Esophagus muscularis mucosa (tissue), 4 donors: Measurements from ENCODE around the gene ATP5PD. TPM values are rescaled to one million over a fixed set of nuclear protein-coding genes. Genes with fewer than 3 reads are reported as not detected.

Source experiments
- DNase-seq: peaks from one replicate; pipeline ENCODE4 v3.0.0-alpha.2; 2017; ENCODE audit errors: extremely low spot score
- H3K27ac ChIP-seq, 4 donors: fragments of 200-600 bp; sonication (generic); replicated peaks in 1 of 4; 1 replicate in 3 of 4; 2 replicates in 1 of 4; pipeline ENCODE4 v1.5.1; 2016 to 2019; ENCODE audit warnings: mild to moderate bottlenecking in 1 of 4
- H3K27me3 ChIP-seq, 4 donors: fragments of 200-600 bp; sonication (generic); one replicate each; pipeline versions ENCODE4 v1.5.1 to v1.6.0; 2016 to 2019
- H3K36me3 ChIP-seq, 4 donors: fragments of 200-600 bp; sonication (generic); one replicate each; pipeline ENCODE4 v1.5.1; 2016 to 2019
- H3K4me1 ChIP-seq, 4 donors: fragments of 200-600 bp; sonication (generic); one replicate each; pipeline ENCODE4 v1.5.1; 2016 to 2019
- H3K4me3 ChIP-seq, 4 donors: fragments of 200-600 bp; sonication (generic); 1 replicate in 2 of 4; 2 replicates in 2 of 4; pipeline ENCODE4 v1.5.1; 2016 to 2019; ENCODE audit warnings: mild to moderate bottlenecking in 4 of 4, moderate library complexity in 1 of 4
- H3K9me3 ChIP-seq, 4 donors: fragments of 200-600 bp; sonication (generic); 1 replicate in 3 of 4; 2 replicates in 1 of 4; pipeline ENCODE4 v1.5.1; 2016 to 2019
- EP300 ChIP-seq: sonication (generic); formaldehyde crosslinking; IDR thresholded peaks from one replicate; pipeline ENCODE4 v1.6.1; 2017; ENCODE audit warnings: antibody characterized with exemption
- POLR2A ChIP-seq: fragments of 450-650 bp; IDR thresholded peaks from one replicate; pipeline ENCODE4 v1.6.1; 2017; ENCODE audit warnings: antibody characterized with exemption, moderate library complexity, mild to moderate bottlenecking, low read depth
- POLR2AphosphoS5 ChIP-seq, 2 donors: sonication (generic); formaldehyde crosslinking; IDR thresholded peaks; one replicate each; pipeline ENCODE4 v1.6.1; 2017; ENCODE audit warnings: antibody characterized with exemption in 2 of 2
- WGBS: methylation state at CpG from one replicate; pipeline ENCODE4 v1.1.5; 2018; 5-methylcytosine and 5-hydroxymethylcytosine counted together
- intact Hi-C: fragments of 100-400 bp; cut with DNase I; formaldehyde crosslinking; loops from one replicate; pipeline ENCODE4 v1.15.1; 2023
- small RNA-seq, 3 donors: library from RNA; depleted of rRNA; stranded (forward); fragments of <200 nt; gene quantifications; one replicate each; pipeline ENCODE3, GENCODE V24; 2016
- total RNA-seq, 4 donors: library from RNA; depleted of rRNA; stranded (reverse); fragments of >200 nt; gene quantifications; one replicate each; pipeline versions ENCODE4 v1.1.0 to v1.2.1, GENCODE V29; 2016
- TF ChIP-seq, protein P1 (sequence below), 3 experiments: fragments of 200-600 bp in 2 of 3; fragments of 450-650 bp in 1 of 3; sonication (generic) in 2 of 3; IDR thresholded peaks; one replicate each; pipeline ENCODE4 v1.5.1; 2017 to 2019; ENCODE audit warnings: antibody characterized with exemption in 3 of 3, mild to moderate bottlenecking in 2 of 3, moderate library complexity in 1 of 3

Gene ATP5PD
- total RNA-seq, 4 donors from 2014 or later = 202 to 388 (median 256) TPM

DNA sequence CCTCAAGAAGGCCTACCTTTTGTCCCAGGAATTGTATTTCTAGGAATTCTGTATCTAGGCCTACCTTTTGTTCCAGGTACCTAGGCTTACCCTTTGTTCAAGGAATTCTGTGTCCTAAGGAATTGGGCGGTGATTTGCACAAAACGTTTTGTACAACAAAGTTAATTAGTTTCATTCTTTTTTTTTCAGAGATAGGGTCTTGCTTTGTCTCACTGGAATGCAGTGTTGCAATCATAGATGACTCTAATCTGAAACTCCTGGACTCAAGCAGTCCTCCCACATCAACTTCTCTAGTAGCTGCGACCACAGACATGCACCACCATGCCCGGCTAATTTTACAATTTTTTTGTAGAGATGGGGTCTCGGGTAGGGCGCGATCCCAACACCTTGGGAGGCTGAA lies 52.3 kb downstream of the ATP5PD start:
- no peak overlapping the region for H3K27ac ChIP-seq
- DNase-seq = no peak
- TF ChIP-seq, protein P1, sequence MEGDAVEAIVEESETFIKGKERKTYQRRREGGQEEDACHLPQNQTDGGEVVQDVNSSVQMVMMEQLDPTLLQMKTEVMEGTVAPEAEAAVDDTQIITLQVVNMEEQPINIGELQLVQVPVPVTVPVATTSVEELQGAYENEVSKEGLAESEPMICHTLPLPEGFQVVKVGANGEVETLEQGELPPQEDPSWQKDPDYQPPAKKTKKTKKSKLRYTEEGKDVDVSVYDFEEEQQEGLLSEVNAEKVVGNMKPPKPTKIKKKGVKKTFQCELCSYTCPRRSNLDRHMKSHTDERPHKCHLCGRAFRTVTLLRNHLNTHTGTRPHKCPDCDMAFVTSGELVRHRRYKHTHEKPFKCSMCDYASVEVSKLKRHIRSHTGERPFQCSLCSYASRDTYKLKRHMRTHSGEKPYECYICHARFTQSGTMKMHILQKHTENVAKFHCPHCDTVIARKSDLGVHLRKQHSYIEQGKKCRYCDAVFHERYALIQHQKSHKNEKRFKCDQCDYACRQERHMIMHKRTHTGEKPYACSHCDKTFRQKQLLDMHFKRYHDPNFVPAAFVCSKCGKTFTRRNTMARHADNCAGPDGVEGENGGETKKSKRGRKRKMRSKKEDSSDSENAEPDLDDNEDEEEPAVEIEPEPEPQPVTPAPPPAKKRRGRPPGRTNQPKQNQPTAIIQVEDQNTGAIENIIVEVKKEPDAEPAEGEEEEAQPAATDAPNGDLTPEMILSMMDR (IDR thresholded peaks at IDR 0.05) = no peak
- TF ChIP-seq EP300 (no peak), POLR2A (no peak), POLR2AphosphoS5 (IDR thresholded peaks at IDR 0.05) (no peak)
- no peaks in the 10 kb centered on the region for H3K27me3 ChIP-seq
- H3K36me3 ChIP-seq = peaks cover 2 to 17% (median 6%) of the 10 kb centered on the region in 4 donors
- 89% methylated on average over 7 of the region's 7 CpGs for WGBS
- no peak overlapping the region for H3K4me3 ChIP-seq
- intact Hi-C loops = no loop called here
- H3K9me3 ChIP-seq = no peaks in the 10 kb centered on the region
- H3K4me1 ChIP-seq = peaks cover 25 to 38% (median 27%) of the 10 kb centered on the region in 4 donors

DNA sequence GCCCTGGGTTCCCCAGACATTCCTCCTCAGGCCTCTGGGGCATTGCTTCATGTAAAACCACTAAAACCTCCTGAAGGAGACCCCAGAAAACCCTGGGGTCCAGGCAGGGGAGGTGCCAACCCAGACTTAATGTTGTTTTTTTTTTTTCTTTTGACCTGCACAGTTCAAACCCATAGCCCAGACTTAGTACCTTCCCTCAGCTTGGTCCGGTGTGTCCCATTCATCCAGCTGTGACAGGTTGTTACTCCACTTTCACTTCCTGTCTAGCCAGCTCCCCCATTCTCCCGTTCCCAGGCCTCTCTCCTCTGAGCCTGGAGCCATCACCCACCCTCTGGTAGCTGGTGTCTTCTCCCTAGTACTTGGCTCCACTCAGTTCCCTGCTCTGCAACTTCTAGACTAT lies 54.5 kb downstream of the ATP5PD start:
- intact Hi-C loops = no loop called here
- no peak for TF ChIP-seq EP300
- TF ChIP-seq, protein P1 (IDR thresholded peaks at IDR 0.05) = no peak
- TF ChIP-seq POLR2A = no peak
- no peak for TF ChIP-seq POLR2AphosphoS5 (IDR thresholded peaks at IDR 0.05)
- peaks cover 0 to 15% (median 3%) of the 10 kb centered on the region in 4 donors for H3K36me3 ChIP-seq
- H3K27ac ChIP-seq = peak overlapping the region in 1 of 4 donors; percentile 49
- H3K4me1 ChIP-seq = peaks cover 35 to 44% (median 38%) of the 10 kb centered on the region in 4 donors
- no peak overlapping the region for H3K4me3 ChIP-seq
- 80% methylated on average over 2 of the region's 2 CpGs for WGBS
- DNase-seq = no peak
- H3K9me3 ChIP-seq = no peaks in the 10 kb centered on the region
- H3K27me3 ChIP-seq = no peaks in the 10 kb centered on the region

DNA sequence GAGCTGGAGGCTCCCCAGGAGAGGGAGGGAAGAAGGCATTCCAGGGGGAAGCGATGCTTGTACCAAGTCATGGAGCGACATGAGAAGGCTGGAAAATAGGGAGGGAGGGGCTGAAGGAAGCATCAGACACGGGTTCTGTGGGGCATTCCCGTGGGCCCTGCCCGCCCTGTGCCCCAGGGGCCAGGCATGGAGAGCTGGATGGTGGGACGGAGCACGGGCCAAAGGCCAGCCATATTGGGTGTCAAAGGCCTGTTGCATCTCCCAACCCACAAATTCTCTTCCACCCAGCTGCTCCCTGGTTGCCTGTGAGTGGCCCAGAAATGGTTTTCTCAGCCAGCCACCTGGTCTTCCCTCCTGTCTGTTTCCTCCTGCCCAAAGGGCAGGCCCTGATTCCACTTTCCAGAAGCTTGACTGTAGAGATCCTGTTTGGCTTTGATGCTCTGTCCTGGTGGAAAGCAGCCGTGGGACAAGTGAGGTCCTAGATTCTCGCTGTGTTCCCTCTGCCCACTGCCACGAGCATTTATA lies 56.1 kb downstream of the ATP5PD start:
- intact Hi-C loops = no loop called here
- TF ChIP-seq EP300 (no peak), POLR2A (no peak)
- peaks cover 40 to 51% (median 44%) of the 10 kb centered on the region in 4 donors for H3K4me1 ChIP-seq
- WGBS = 91% methylated on average over 10 of the region's 10 CpGs
- H3K9me3 ChIP-seq = no peaks in the 10 kb centered on the region
- peak overlapping the region in 2 of 4 donors; percentile 1 to 33 for H3K27ac ChIP-seq
- H3K27me3 ChIP-seq = no peaks in the 10 kb centered on the region
- H3K36me3 ChIP-seq = peaks cover 0 to 15% (median 3%) of the 10 kb centered on the region in 4 donors
- DNase-seq = no peak
- H3K4me3 ChIP-seq = no peak overlapping the region

Small RNA genes lying within 50 kb of the gene (small RNA-seq; reads per million reads assigned to genes)
- gene AC111186.1 (0 reads per million in 3 donors), gene RF00019 (0 reads per million in 3 donors), gene RN7SL573P (0 reads per million in 3 donors), gene RNU6-362P (0 reads per million in 3 donors)

Other genes starting within 250 kb of the ATP5PD start
- 1 to 10 TPM in 1 of 4 donors, under 1 TPM in 3; 0.17 to 2.5 (median 0.50) TPM for gene GRIN2C, start 187.1 kb downstream of the ATP5PD start, total RNA-seq
- 10 to 100 TPM in 1 of 4 donors, 1 to 10 TPM in 3; 4.9 to 10.6 (median 7.0) TPM for gene FDXR, start 174.0 kb downstream of the ATP5PD start, total RNA-seq
- gene FADS6, start 153.3 kb downstream of the ATP5PD start, total RNA-seq = under 1 TPM in 1 of 4 donors, not detected in 3; 0.33 TPM
- gene USH1G, start 123.7 kb downstream of the ATP5PD start, total RNA-seq = under 1 TPM in 1 of 4 donors, not detected in 3; 0.39 TPM
- not detected for gene OTOP2, start 122.7 kb downstream of the ATP5PD start, total RNA-seq
- not detected for gene OTOP3, start 111.1 kb downstream of the ATP5PD start, total RNA-seq
- 10 to 100 TPM in 2 of 4 donors, 1 to 10 TPM in 2; 4.5 to 17.1 (median 10.9) TPM for gene HID1, start 74.2 kb downstream of the ATP5PD start, total RNA-seq
- gene CDR2L, start 59.3 kb downstream of the ATP5PD start, total RNA-seq = 10 to 100 TPM; 14.6 to 36.7 (median 24.3) TPM
- 10 to 100 TPM; 34.9 to 47.8 (median 40.2) TPM for gene MRPL58, start 34.3 kb downstream of the ATP5PD start, total RNA-seq
- gene KCTD2, start 256 bp upstream of the ATP5PD start, total RNA-seq = 10 to 100 TPM; 20.3 to 37.7 (median 29.9) TPM
- 1 to 10 TPM; 3.8 to 9.7 (median 7.6) TPM for gene SLC16A5, start 41.0 kb upstream of the ATP5PD start, total RNA-seq
- 10 to 100 TPM in 1 of 4 donors, 1 to 10 TPM in 3; 3.5 to 10.3 (median 6.7) TPM for gene ARMC7, start 63.0 kb upstream of the ATP5PD start, total RNA-seq
- gene NT5C, start 84.8 kb upstream of the ATP5PD start, total RNA-seq = 10 to 100 TPM; 70.6 to 98.7 (median 75.1) TPM
- 10 to 100 TPM in 3 of 4 donors, 1 to 10 TPM in 1; 5.4 to 24.2 (median 18.4) TPM for gene JPT1, start 107.5 kb upstream of the ATP5PD start, total RNA-seq
- 100 to 1,000 TPM in 1 of 4 donors, 10 to 100 TPM in 3; 64.4 to 101 (median 80.0) TPM for gene SUMO2, start 136.0 kb upstream of the ATP5PD start, total RNA-seq
- 10 to 100 TPM; 20.4 to 32.4 (median 23.3) TPM for gene NUP85, start 158.7 kb upstream of the ATP5PD start, total RNA-seq
- 10 to 100 TPM; 14.6 to 31.4 (median 21.2) TPM for gene GGA3, start 214.6 kb upstream of the ATP5PD start, total RNA-seq
- 10 to 100 TPM; 37.8 to 40.6 (median 39.1) TPM for gene MRPS7, start 214.9 kb upstream of the ATP5PD start, total RNA-seq
- gene MIF4GD, start 224.3 kb upstream of the ATP5PD start, total RNA-seq = 10 to 100 TPM; 42.4 to 52.0 (median 44.8) TPM
- 10 to 100 TPM in 3 of 4 donors, 1 to 10 TPM in 1; 9.6 to 17.5 (median 15.2) TPM for gene SLC25A19, start 242.5 kb upstream of the ATP5PD start, total RNA-seq